ENCODE data around the gene PKN2. TPM values are rescaled to one million over a fixed set of nuclear protein-coding genes. Genes with fewer than 3 reads are reported as not detected.

PKN2 gene
- total RNA-seq, 1 experiment from 2014 or later: 32.5 TPM

- H3K4me2 ChIP-seq (ENCODE audit: insufficient read depth, insufficient read length, low read length): no peak overlapping the region
- no peaks in the 10 kb centered on the region for H3K27me3 Mint-ChIP-seq (ENCODE audit: low read depth)
These were observed 79.8 kb downstream of the PKN2 start for GRCh38 chr1:88763649-88764406.

More at GRCh38 chr1:88763649-88764406, 79.8 kb downstream of the PKN2 start:
- no peaks in the 10 kb centered on the region for H3K9me3 ChIP-seq (ENCODE audit: control insufficient read depth, low read depth, low read length)
- H3T11ph ChIP-seq (ENCODE audit: low read length): no peak overlapping the region
- H3K23ac ChIP-seq (ENCODE audit: insufficient read length, low read depth, low read length): no peak overlapping the region
- H4K5ac ChIP-seq (ENCODE audit: insufficient read length, low read depth, low read length): no peak overlapping the region
- no peak overlapping the region for H2BK120ac ChIP-seq (ENCODE audit: low read depth, low read length, poor library complexity, severe bottlenecking)
- H2AK5ac ChIP-seq (ENCODE audit: insufficient read length, low read length): no peak overlapping the region
- H3K9ac ChIP-seq (ENCODE audit: extremely low read depth, insufficient read length, low read length): no peak overlapping the region
- H2BK15ac ChIP-seq (ENCODE audit: low read depth, low read length): no peak overlapping the region
- no peaks in the 10 kb centered on the region for H3K27me3 ChIP-seq (ENCODE audit: insufficient read depth, low read length)
- no peak overlapping the region for H3K4me3 Mint-ChIP-seq
- no peak for DNase-seq
- H3K4me1 ChIP-seq (ENCODE audit: insufficient read depth, low read length): peaks cover 4% of the 10 kb centered on the region; the same call in 1 of the 2 replicates
- no peaks in the 10 kb centered on the region for H3K23me2 ChIP-seq (ENCODE audit: insufficient read length, low read depth, low read length, poor library complexity, severe bottlenecking)
- no CpG with 5 or more reads among the region's 1 CpG for WGBS (ENCODE audit: extremely low coverage, insufficient read length, low lambda C conversion rate)
- no peak overlapping the region for H3K4ac ChIP-seq (ENCODE audit: low read depth, low read length)
- H3K79me2 ChIP-seq (ENCODE audit: insufficient read depth, low read length): no peaks in the 10 kb centered on the region; the same call in 1 of the 2 replicates
- H3K14ac ChIP-seq (ENCODE audit: insufficient read depth, low read length): no peak overlapping the region
- no peak overlapping the region for H2BK12ac ChIP-seq (ENCODE audit: insufficient read length, low read depth, low read length)
- no peak overlapping the region for H2BK5ac ChIP-seq (ENCODE audit: insufficient read length, low read length)
- no peak overlapping the region for H4K91ac ChIP-seq (ENCODE audit: insufficient read length, low read depth, low read length)
- H3K4me1 Mint-ChIP-seq: peaks cover 17 to 23% of the 10 kb centered on the region in 2 experiments
- H3K79me1 ChIP-seq (ENCODE audit: insufficient read depth, low read depth, low read length, poor library complexity, severe bottlenecking): no peaks in the 10 kb centered on the region
- no peak overlapping the region for H3K27ac ChIP-seq (ENCODE audit: insufficient read length, low read depth, low read length)
- H3K36me3 Mint-ChIP-seq (ENCODE audit: insufficient read depth in 1 of 3, low read depth in 3 of 3): peaks cover 9 to 27% (median 21%) of the 10 kb centered on the region in 3 experiments
- no peak overlapping the region for H2AFZ ChIP-seq (ENCODE audit: low read length)
- no peak overlapping the region for H4K8ac ChIP-seq (replicated peaks; ENCODE audit: insufficient read length, low read depth, low read length)
- no peaks in the 10 kb centered on the region for H3K9me3 Mint-ChIP-seq
- H3K18ac ChIP-seq (ENCODE audit: insufficient read length, low read depth, low read length): no peak overlapping the region
- H4K20me1 ChIP-seq (ENCODE audit: control insufficient read depth, insufficient read depth, insufficient read length): no peaks in the 10 kb centered on the region
- H3K27ac Mint-ChIP-seq: peak overlapping the region in 1 of 3 experiments; percentile 32; a peak in 2 of 7 replicates
- H2BK20ac ChIP-seq (ENCODE audit: low read depth, low read length, poor library complexity, severe bottlenecking): no peak overlapping the region
- no peak for TF ChIP-seq CTCF (conservative IDR thresholded peaks at IDR 0.05)
- H3K56ac ChIP-seq (ENCODE audit: insufficient read length, low read depth, low read length): no peak overlapping the region
